Smooth muscle cell (in vitro differentiated cells): ENCODE data around the gene SLC44A3. TPM values are rescaled to one million over a fixed set of nuclear protein-coding genes. Genes with fewer than 3 reads are reported as not detected.

Experiments used
- DNase-seq: peaks from one replicate; lab custom pipeline; 2025; ENCODE audit not compliant: unreplicated experiment; lab: John Stamatoyannopoulos, UW
- H2AFZ ChIP-seq: fragments of 200-600 bp; sonication (generic); 2 replicates; pipeline ENCODE4 v1.6.0; 2016; ENCODE audit warnings: antibody characterized with exemption, low read depth, mild to moderate bottlenecking
- H3F3A ChIP-seq: fragments of 200-600 bp; sonication (generic); 2 replicates; pipeline ENCODE4 v1.6.0; 2017; ENCODE audit warnings: antibody characterized with exemption, low read depth
- H3K27ac ChIP-seq: fragments of 200-600 bp; sonication (generic); 2 replicates; pipeline ENCODE4 v1.5.1; 2016; ENCODE audit warnings: low read depth, mild to moderate bottlenecking
- H3K27me3 ChIP-seq: fragments of 200-600 bp; sonication (generic); 2 replicates; pipeline ENCODE4 v1.6.1; 2016; ENCODE audit warnings: low read depth, mild to moderate bottlenecking
- H3K36me3 ChIP-seq: fragments of 200-600 bp; sonication (generic); 2 replicates; pipeline ENCODE4 v1.5.1; 2016; ENCODE audit warnings: low read depth
- H3K4me1 ChIP-seq: fragments of 200-600 bp; sonication (generic); 2 replicates; pipeline ENCODE4 v1.5.1; 2016; ENCODE audit warnings: low read depth
- H3K4me2 ChIP-seq: fragments of 200-600 bp; sonication (generic); 2 replicates; pipeline ENCODE4 v1.6.0; 2016; ENCODE audit warnings: mild to moderate bottlenecking
- H3K4me3 ChIP-seq: fragments of 200-600 bp; sonication (generic); 2 replicates; pipeline ENCODE4 v1.5.1; 2016; ENCODE audit warnings: mild to moderate bottlenecking
- H3K79me2 ChIP-seq: fragments of 200-600 bp; sonication (generic); 2 replicates; pipeline ENCODE4 v1.6.0; 2016; ENCODE audit warnings: low read depth, mild to moderate bottlenecking
- H3K9ac ChIP-seq: fragments of 200-600 bp; sonication (generic); 2 replicates; pipeline ENCODE4 v1.6.0; 2016; ENCODE audit warnings: low read depth
- H3K9me3 ChIP-seq: fragments of 200-600 bp; sonication (generic); replicated peaks from 2 replicates; pipeline ENCODE4 v1.5.1; 2016; ENCODE audit warnings: low read depth
- H4K20me1 ChIP-seq: fragments of 200-600 bp; sonication (generic); 2 replicates; pipeline ENCODE4 v1.6.0; 2016; ENCODE audit warnings: low read depth
- WGBS: methylation state at CpG from one replicate; pipeline ENCODE4 v1.1.7; 2016; ENCODE audit warnings: low lambda C conversion rate; 5-methylcytosine and 5-hydroxymethylcytosine counted together
- polyA plus RNA-seq: library from polyadenylated mRNA; unstranded; fragments of >200 nt; fragmentation: Nextera tagmentation; extraction: Ambion mirVana; gene quantifications from 2 replicates; pipeline ENCODE4 v1.2.1, GENCODE V29; 2016
- total RNA-seq: library from RNA; depleted of rRNA; stranded (reverse); fragments of >200 nt; gene quantifications from 2 replicates; pipeline ENCODE4 v1.2.3, GENCODE V29; 2014
- TF ChIP-seq, protein P1 (sequence below): fragments of 200-600 bp; sonication (generic); IDR thresholded peaks from 2 replicates; pipeline ENCODE4 v1.5.1; 2017; ENCODE audit warnings: borderline replicate concordance, mild to moderate bottlenecking, antibody characterized with exemption; ENCODE audit not compliant: insufficient read depth, poor library complexity, severe bottlenecking

Gene SLC44A3
- total and polyA plus RNA-seq, 2 experiments from 2014 or later = 3.2 to 10.0 TPM

DNA sequence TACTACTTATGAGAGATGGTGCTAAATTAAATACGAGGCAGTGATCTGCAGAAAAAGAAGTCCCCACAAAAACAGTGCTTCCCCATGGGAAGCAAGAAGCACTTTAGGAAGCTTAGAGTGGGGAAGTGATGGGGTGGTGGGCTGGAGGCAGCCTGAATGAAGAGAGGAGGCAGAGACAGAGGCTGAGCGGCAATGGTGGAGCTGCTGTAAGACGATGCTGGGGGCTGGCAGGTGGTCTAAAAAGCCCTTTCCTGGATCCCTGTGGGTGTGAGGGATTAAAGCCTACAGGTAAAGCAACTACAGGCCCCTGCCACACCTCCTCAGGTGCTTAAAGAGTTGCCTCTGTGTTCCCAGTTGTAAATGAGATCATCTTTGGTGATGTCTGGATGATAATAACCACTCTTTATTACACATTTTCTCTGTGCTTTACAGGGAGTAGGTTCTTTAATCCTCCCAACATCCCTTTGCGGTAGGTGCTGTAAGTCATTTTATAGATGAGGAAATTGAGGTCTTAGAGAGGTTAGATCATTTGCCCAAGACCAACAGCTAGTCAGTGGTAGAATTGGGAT, 67.5 kb downstream of the SLC44A3 start:
- H3K9ac ChIP-seq = no peak overlapping the region
- H3K27ac ChIP-seq = no peak overlapping the region
- H3K4me1 ChIP-seq = peaks cover 11% of the 10 kb centered on the region
- TF ChIP-seq, protein P1, sequence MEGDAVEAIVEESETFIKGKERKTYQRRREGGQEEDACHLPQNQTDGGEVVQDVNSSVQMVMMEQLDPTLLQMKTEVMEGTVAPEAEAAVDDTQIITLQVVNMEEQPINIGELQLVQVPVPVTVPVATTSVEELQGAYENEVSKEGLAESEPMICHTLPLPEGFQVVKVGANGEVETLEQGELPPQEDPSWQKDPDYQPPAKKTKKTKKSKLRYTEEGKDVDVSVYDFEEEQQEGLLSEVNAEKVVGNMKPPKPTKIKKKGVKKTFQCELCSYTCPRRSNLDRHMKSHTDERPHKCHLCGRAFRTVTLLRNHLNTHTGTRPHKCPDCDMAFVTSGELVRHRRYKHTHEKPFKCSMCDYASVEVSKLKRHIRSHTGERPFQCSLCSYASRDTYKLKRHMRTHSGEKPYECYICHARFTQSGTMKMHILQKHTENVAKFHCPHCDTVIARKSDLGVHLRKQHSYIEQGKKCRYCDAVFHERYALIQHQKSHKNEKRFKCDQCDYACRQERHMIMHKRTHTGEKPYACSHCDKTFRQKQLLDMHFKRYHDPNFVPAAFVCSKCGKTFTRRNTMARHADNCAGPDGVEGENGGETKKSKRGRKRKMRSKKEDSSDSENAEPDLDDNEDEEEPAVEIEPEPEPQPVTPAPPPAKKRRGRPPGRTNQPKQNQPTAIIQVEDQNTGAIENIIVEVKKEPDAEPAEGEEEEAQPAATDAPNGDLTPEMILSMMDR = no peak
- no peak overlapping the region for H3K4me3 ChIP-seq
- no peaks in the 10 kb centered on the region for H3K79me2 ChIP-seq
- no peaks in the 10 kb centered on the region for H3K27me3 ChIP-seq
- 63% methylated on average over 4 of the region's 4 CpGs for WGBS
- no peak overlapping the region for H3K4me2 ChIP-seq
- no peak overlapping the region for H2AFZ ChIP-seq
- DNase-seq = no peak
- no peaks in the 10 kb centered on the region for H3K36me3 ChIP-seq
- no peaks in the 10 kb centered on the region for H3K9me3 ChIP-seq
- peaks cover 25% of the 10 kb centered on the region for H3F3A ChIP-seq
- peaks cover 2% of the 10 kb centered on the region for H4K20me1 ChIP-seq

DNA sequence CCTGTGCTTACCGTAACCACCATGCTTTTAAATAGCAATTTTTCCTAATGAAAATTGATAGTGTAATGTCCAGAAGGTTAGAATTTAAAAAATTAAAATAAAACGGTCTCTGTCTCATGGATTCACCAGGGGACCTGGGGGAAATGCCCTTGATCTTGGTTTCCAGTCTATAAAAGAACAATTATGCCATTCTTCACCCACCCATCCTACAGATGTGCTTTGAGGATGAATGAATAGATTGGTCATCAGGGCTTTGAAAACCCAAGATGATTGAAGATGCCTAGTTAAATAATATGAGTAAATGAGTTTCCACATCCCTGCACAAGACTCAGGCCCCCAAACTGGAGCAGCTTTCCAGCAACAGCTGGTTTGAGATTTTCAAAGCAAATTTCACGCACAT, 68.0 kb downstream of the SLC44A3 start:
- no peaks in the 10 kb centered on the region for H3K79me2 ChIP-seq
- no peak overlapping the region for H3K27ac ChIP-seq
- H3K4me2 ChIP-seq = no peak overlapping the region
- TF ChIP-seq, protein P1 = no peak
- peaks cover 29% of the 10 kb centered on the region for H3F3A ChIP-seq
- H3K27me3 ChIP-seq = no peaks in the 10 kb centered on the region
- H3K4me1 ChIP-seq = peaks cover 11% of the 10 kb centered on the region
- H2AFZ ChIP-seq = no peak overlapping the region
- 89% methylated on average over 3 of the region's 3 CpGs for WGBS
- no peak overlapping the region for H3K4me3 ChIP-seq
- no peaks in the 10 kb centered on the region for H3K9me3 ChIP-seq
- peaks cover 7% of the 10 kb centered on the region for H4K20me1 ChIP-seq
- no peak overlapping the region for H3K9ac ChIP-seq
- no peaks in the 10 kb centered on the region for H3K36me3 ChIP-seq
- DNase-seq = no peak

DNA sequence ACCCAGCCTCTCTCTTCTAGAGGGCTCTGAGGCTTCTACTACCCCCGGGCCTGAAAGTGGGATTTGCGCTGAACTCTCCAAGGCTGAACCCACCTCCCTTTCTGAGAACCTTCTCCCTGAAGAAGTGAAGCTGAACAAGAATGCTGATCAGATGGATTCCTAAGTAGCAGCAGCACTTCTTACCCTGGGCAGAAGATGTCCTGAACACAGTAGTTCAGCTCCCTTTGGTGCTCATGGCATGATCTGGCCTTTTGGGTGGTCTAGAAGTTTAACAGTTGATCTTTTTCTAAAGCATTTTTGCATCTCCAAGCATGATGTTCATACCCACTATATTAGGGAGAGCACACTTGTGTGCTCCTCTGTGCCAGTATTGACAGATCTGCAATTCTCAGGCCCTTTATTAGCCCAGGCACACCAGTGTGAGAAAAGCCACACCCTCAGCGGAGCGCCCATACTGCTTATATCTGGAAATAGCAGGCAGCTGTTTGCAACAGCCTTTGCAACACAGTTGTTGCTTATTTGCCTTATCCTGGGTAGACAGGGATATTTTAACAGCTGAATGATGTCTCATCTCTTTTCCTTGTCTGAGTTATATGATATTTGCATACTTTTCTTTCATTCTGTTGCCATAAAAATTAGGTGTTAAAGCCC, 72.6 kb downstream of the SLC44A3 start:
- no peaks in the 10 kb centered on the region for H3K27me3 ChIP-seq
- no peaks in the 10 kb centered on the region for H3K9me3 ChIP-seq
- H2AFZ ChIP-seq = no peak overlapping the region
- H3K4me2 ChIP-seq = no peak overlapping the region
- peaks cover 38% of the 10 kb centered on the region for H4K20me1 ChIP-seq
- no peak overlapping the region for H3K9ac ChIP-seq
- peaks cover 5% of the 10 kb centered on the region for H3K79me2 ChIP-seq
- 96% methylated on average over 4 of the region's 4 CpGs for WGBS
- TF ChIP-seq, protein P1 = no peak
- H3K4me3 ChIP-seq = no peak overlapping the region
- no peak for DNase-seq
- peaks cover 46% of the 10 kb centered on the region for H3F3A ChIP-seq
- no peaks in the 10 kb centered on the region for H3K4me1 ChIP-seq
- no peak overlapping the region for H3K27ac ChIP-seq
- peaks cover 22% of the 10 kb centered on the region for H3K36me3 ChIP-seq

DNA sequence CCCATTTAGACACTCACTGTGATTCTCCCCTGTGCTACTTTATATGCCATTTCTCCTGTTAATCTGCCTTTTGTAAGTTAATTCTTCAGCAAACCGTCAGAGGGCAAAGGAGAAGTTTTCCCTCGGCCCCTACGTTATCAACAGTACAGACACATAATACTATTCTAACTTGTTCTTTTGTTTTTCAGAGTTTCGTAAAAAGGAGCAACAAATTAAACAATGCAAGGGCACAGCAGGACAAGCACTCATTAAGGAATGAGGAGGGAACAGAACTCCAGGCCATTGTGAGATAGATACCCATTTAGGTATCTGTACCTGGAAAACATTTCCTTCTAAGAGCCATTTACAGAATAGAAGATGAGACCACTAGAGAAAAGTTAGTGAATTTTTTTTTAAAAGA, 74.5 kb downstream of the SLC44A3 start:
- H3K4me1 ChIP-seq = peaks cover 6% of the 10 kb centered on the region
- H3K79me2 ChIP-seq = peaks cover 15% of the 10 kb centered on the region
- H2AFZ ChIP-seq = no peak overlapping the region
- no peak overlapping the region for H3K4me3 ChIP-seq
- peak overlapping the region; percentile 16 for H3K27ac ChIP-seq
- H3F3A ChIP-seq = peaks cover 37% of the 10 kb centered on the region
- no peaks in the 10 kb centered on the region for H3K9me3 ChIP-seq
- H3K9ac ChIP-seq = no peak overlapping the region
- H3K27me3 ChIP-seq = no peaks in the 10 kb centered on the region
- 78% methylated on average over 4 of the region's 4 CpGs for WGBS
- TF ChIP-seq, protein P1 = no peak
- peaks cover 57% of the 10 kb centered on the region for H4K20me1 ChIP-seq
- no peak overlapping the region for H3K4me2 ChIP-seq
- no peak for DNase-seq
- peaks cover 32% of the 10 kb centered on the region for H3K36me3 ChIP-seq
